Astrocyte of the spinal cord (primary cell): ENCODE data around the gene TSPO.

Experiments used
- DNase-seq: peaks from one replicate; pipeline ENCODE4 v3.0.0; 2011; ENCODE audit warnings: low read depth, low spot score
- H3K4me3 ChIP-seq: 2 replicates; pipeline ENCODE4 v1.5.1; 2011; ENCODE audit warnings: low read depth, mild to moderate bottlenecking, low read length, moderate library complexity
- CTCF ChIP-seq: IDR thresholded peaks from 2 replicates; pipeline ENCODE4 v1.5.1; 2012; ENCODE audit warnings: low read depth, mild to moderate bottlenecking, low read length, inconsistent platforms
- in situ Hi-C: cut with HindIII; loops from 2 replicates; pipeline ENCODE4 v1.10.0; 2017; ENCODE audit warnings: low sequenced_read_pairs

The TSPO gene

GRCh38 chr22:43205261-43205691, 53.9 kb downstream of the TSPO start:
- in situ Hi-C loops = no loop called here
- no peak overlapping the region for H3K4me3 ChIP-seq
- no peak for TF ChIP-seq CTCF
- DNase-seq = no peak

GRCh38 chr22:43205748-43206508, 54.6 kb downstream of the TSPO start:
- DNase-seq = no peak
- no peak overlapping the region for H3K4me3 ChIP-seq
- no peak for TF ChIP-seq CTCF
- in situ Hi-C loops = no loop called here

- DNase-seq = no peak
- H3K4me3 ChIP-seq = no peak overlapping the region
- TF ChIP-seq CTCF = no peak
- in situ Hi-C loops = no loop called here
Observed at GRCh38 chr22:43206509-43207161, 55.3 kb downstream of the TSPO start.

DNA sequence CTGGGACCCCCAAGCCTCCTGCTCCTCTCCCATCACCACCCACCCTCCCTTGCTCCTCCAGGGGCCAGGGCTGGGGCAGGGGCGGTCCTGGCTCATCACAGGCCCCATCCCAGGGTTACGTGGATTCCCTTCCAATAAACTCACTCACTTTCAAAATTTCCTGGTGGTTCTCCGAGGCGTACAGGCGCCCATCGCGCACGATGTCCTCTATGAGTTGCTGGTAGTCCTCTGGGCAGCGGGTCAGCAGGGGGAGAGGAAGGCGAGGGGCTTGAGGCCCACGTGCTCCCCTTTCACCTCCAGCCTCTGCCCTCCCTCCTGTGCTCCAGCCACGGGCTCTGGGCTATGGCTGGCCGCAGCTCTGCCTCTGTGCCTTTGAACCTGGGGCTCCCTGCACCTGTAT, 56.0 kb downstream of the TSPO start:
- DNase-seq = no peak
- in situ Hi-C loops = no loop called here
- no peak overlapping the region for H3K4me3 ChIP-seq
- no peak for TF ChIP-seq CTCF

GRCh38 chr22:43207849-43208702, 56.7 kb downstream of the TSPO start:
- H3K4me3 ChIP-seq = no peak overlapping the region
- no peak for TF ChIP-seq CTCF
- no peak for DNase-seq
- in situ Hi-C loops = no loop called here

GRCh38 chr22:43208703-43209522, 57.6 kb downstream of the TSPO start:
- TF ChIP-seq CTCF = no peak
- no peak overlapping the region for H3K4me3 ChIP-seq
- in situ Hi-C loops = no loop called here
- DNase-seq = no peak
